LoVo (cell line): ENCODE results near the gene NTN5.

ENCODE experiments used
- DNase-seq: peaks from one replicate; pipeline ENCODE4 v3.0.0-alpha.2; 2016; ENCODE audit warnings: low spot score

The NTN5 gene

DNA sequence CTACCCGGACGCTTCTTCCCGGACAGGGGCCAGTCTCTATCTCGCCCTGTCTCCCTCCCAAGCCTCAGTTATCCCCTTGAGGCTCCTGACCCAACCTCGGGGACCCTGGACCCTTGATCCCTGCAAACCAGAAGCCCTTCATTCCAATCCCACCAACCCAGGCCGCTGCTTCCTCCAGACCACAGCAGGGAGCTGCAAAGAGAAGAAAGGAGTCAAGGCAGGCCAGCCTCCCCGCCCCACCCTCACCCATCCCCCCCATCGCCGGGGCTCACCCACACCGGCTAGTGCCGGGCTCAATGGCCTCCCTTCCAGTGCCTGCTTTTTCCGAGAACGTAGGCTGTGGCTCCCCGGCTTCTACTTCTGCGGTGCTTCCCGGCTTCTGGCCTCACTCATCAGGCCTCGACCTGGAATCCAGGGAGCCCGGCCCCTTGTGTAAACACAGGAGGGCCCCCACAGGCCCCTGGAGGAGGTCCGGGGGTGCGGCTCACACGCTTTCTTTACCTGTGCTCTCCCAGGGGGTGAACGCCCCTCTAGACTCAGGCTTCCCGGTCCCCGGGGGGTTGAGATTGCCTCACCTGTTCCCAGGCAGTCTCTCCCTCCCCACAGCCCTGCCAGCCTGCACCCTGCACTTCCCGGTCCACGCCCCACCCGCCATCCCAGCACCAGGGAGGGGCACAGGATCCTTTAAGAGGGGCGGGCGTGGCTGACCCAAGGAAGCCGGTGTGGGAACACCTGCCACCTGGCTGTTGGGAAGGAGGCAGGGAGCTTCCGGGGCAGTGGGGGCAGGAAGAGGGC, 58.2 kb downstream of the NTN5 start, which contains the start of gene FAM83E:
Gene FAM83E, minus strand, starts transcription at position 641 of the 795 bp plus-strand sequence. CDS start 1,704 bp downstream, outside the sequence.
- peak; percentile 82 for DNase-seq

- DNase-seq = no peak
These were observed 58.9 kb downstream of the NTN5 start for GRCh38 chr19:48613852-48614435.

DNA sequence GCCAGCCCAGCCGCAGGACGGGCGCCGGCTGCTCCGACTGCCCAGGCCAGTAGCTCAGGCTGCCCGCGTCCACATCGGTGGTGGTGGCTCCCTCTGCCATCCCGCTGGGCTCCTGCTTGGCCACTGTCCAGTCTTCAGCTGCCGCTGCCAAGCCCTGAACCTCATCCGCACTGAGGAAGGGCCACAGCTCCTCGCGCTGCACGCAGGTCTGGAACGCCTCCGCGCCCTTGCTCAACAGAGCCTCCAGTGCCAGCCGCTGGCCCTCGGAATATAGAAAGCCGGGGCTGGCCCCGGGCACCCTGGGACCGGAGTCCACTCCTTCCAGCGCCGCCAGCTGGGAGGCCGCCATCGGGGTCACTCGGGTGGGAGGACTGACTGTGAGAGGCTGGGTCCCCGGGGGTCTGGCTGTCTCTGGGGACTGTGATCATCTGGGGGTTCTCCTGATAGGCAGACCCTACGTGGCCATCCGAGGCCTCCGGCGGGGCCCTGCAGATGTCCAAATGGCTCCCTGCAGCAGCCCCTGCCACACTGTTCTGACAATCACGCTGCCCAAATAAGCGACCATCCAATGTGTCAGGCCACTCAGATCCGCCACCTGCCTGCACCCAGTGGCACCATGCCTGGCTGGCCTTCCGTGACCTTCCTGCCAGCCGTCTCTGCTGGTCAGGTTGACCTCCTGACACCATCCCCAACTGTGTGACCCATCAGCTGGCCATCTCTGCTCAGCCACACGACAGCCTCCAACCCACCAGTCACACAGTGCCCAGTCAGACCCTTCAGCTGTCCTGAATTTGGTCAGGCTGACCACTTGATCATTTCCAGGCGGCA, 59.6 kb downstream of the NTN5 start:
- no peak for DNase-seq

GRCh38 chr19:48611872-48612271, 60.9 kb downstream of the NTN5 start:
- no peak for DNase-seq
